GM19043 (cell line): ENCODE measurements around the gene VWA1.
"Not testable (repeated sequence)": the region's sequence is repeated elsewhere in the genome, so short reads cannot be mapped to it uniquely, and the experiment has no call there.

ENCODE experiments used
- ATAC-seq: cut with Tn5 transposase; IDR thresholded peaks from one replicate; pipeline ENCODE4 v1.9.1; 2021; ENCODE audit warnings: low read depth; ENCODE audit not compliant: unreplicated experiment

Gene VWA1

GRCh38 chr1:1434824-1435105 lies 725 bp upstream of the VWA1 start:
- ATAC-seq = no peak

- ATAC-seq = no peak
Observed at GRCh38 chr1:1435911-1436629, 580 bp downstream of the VWA1 start.

- no peak for ATAC-seq
Observed at GRCh38 chr1:1436630-1437032, 1.1 kb downstream of the VWA1 start.

- ATAC-seq = no peak
Observed at GRCh38 chr1:1437033-1437903, 1.8 kb downstream of the VWA1 start.

GRCh38 chr1:1437904-1438376 lies 2.5 kb downstream of the VWA1 start:
- no peak for ATAC-seq

- no peak for ATAC-seq
Observed at GRCh38 chr1:1438531-1439381, 3.3 kb downstream of the VWA1 start.

GRCh38 chr1:1439546-1440261 lies 4.2 kb downstream of the VWA1 start:
- no peak for ATAC-seq

GRCh38 chr1:1440262-1441001 lies 4.9 kb downstream of the VWA1 start:
- no peak for ATAC-seq

GRCh38 chr1:1441002-1441888 lies 5.8 kb downstream of the VWA1 start:
- no peak for ATAC-seq

GRCh38 chr1:1442069-1442770 lies 6.7 kb downstream of the VWA1 start:
- no peak for ATAC-seq

GRCh38 chr1:1446631-1447030 lies 11.1 kb downstream of the VWA1 start:
- not testable (repeated sequence) for ATAC-seq

- ATAC-seq = no peak
Observed at GRCh38 chr1:1449099-1449739, 13.7 kb downstream of the VWA1 start, which contains the start of gene ATAD3C. TSS of gene ATAD3C (plus strand) at chr1:1449689. CDS start at chr1:1450684, 995 bp downstream.

GRCh38 chr1:1450616-1451015 lies 15.1 kb downstream of the VWA1 start:
- not testable (repeated sequence) for ATAC-seq

- no peak for ATAC-seq
Observed at GRCh38 chr1:1451696-1452364, 16.3 kb downstream of the VWA1 start.

GRCh38 chr1:1452365-1452739 lies 16.9 kb downstream of the VWA1 start:
- ATAC-seq = not testable (repeated sequence)

GRCh38 chr1:1452882-1453281 lies 17.4 kb downstream of the VWA1 start:
- ATAC-seq = no peak
